DOHH2 (cell line): ENCODE measurements around the gene CAMKK1.
A peak's percentile ranks its signal among the peaks of the same experiment; 100 is the strongest.
"Not testable (repeated sequence)": the region's sequence is repeated elsewhere in the genome, so short reads cannot be mapped to it uniquely, and the experiment has no call there.

Experiments
- H3F3A ChIP-seq: fragments of 200-600 bp; sonication (generic), shearing (Covaris generic); 2 replicates; pipeline ENCODE4 v1.6.0; 2016; ENCODE audit warnings: antibody characterized with exemption, mild to moderate bottlenecking; ENCODE audit not compliant: control insufficient read depth, insufficient read depth
- H3K27ac ChIP-seq: fragments of 200-600 bp; sonication (generic); 2 replicates; pipeline ENCODE4 v1.5.1; 2014; ENCODE audit warnings: low read depth, mild to moderate bottlenecking, low read length, moderate library complexity
- H3K27me3 ChIP-seq: fragments of 200-600 bp; sonication (generic); 2 replicates; pipeline ENCODE4 v1.6.1; 2014; ENCODE audit warnings: mild to moderate bottlenecking, low read length, mixed read lengths; ENCODE audit not compliant: control insufficient read depth
- H3K36me3 ChIP-seq: fragments of 200-600 bp; sonication (generic); 2 replicates; pipeline ENCODE4 v1.6.1; 2014; ENCODE audit warnings: mild to moderate bottlenecking, low read length, moderate library complexity, mixed read lengths; ENCODE audit not compliant: control insufficient read depth
- H3K4me1 ChIP-seq: fragments of 200-600 bp; sonication (generic); 2 replicates; pipeline ENCODE4 v1.6.1; 2014; ENCODE audit warnings: mild to moderate bottlenecking, low read length, mixed read lengths; ENCODE audit not compliant: control insufficient read depth
- H3K4me2 ChIP-seq: fragments of 200-600 bp; sonication (generic); 2 replicates; pipeline ENCODE4 v1.6.0; 2014; ENCODE audit warnings: mild to moderate bottlenecking, low read length, moderate library complexity
- H3K4me3 ChIP-seq: fragments of 200-600 bp; sonication (generic); 2 replicates; pipeline ENCODE4 v1.5.1; 2014; ENCODE audit warnings: mild to moderate bottlenecking, low read length, mixed read lengths
- H3K79me2 ChIP-seq: fragments of 200-600 bp; sonication (generic); 2 replicates; pipeline ENCODE4 v1.6.1; 2014; ENCODE audit warnings: mild to moderate bottlenecking, low read length, mixed read lengths; ENCODE audit not compliant: control insufficient read depth
- H3K9me2 ChIP-seq: fragments of 200-600 bp; sonication (generic); replicated peaks from 2 replicates; pipeline ENCODE4 v1.6.1; 2014; ENCODE audit warnings: mild to moderate bottlenecking, low read length, mixed read lengths; ENCODE audit not compliant: control insufficient read depth
- H3K9me3 ChIP-seq: fragments of 200-600 bp; sonication (generic); 2 replicates; pipeline ENCODE4 v1.6.1; 2014; ENCODE audit warnings: antibody characterized with exemption, low read length, mixed read lengths; ENCODE audit not compliant: control insufficient read depth, insufficient read depth
- H4K20me1 ChIP-seq: fragments of 200-600 bp; sonication (generic); 2 replicates; pipeline ENCODE4 v1.6.0; 2014; ENCODE audit warnings: low read depth, mild to moderate bottlenecking, antibody characterized with exemption, low read length, moderate library complexity; ENCODE audit not compliant: control insufficient read depth, insufficient read depth
- CTCF ChIP-seq: fragments of 200-600 bp; sonication (generic); IDR thresholded peaks from one replicate; pipeline ENCODE4 v1.5.1; 2014; ENCODE audit warnings: antibody characterized with exemption, mild to moderate bottlenecking, low read depth, low read length; ENCODE audit not compliant: poor library complexity, severe bottlenecking
- EZH2phosphoT487 ChIP-seq: fragments of 200-600 bp; sonication (generic); IDR thresholded peaks from 2 replicates; pipeline ENCODE4 v1.6.1; 2017; ENCODE audit warnings: borderline replicate concordance, mild to moderate bottlenecking, antibody characterized with exemption, low read length, moderate library complexity, mixed read lengths

CAMKK1 gene

GRCh38 chr17:3846437-3847164 is 46.3 kb downstream of the CAMKK1 start:
- Histone ChIP-seq H3K4me3 (peak overlapping the region; percentile 52), H3K9me3 (no peaks in the 10 kb centered on the region), H4K20me1 (peaks cover 19% of the 10 kb centered on the region; the same call in 1 of the 2 replicates), H3K79me2 (peaks cover 43% of the 10 kb centered on the region), H3K27ac (no peak overlapping the region), H3K27me3 (no peaks in the 10 kb centered on the region), H3K4me2 (peak overlapping the region; percentile 64), H3K36me3 (peaks cover 35% of the 10 kb centered on the region), H3F3A (no peaks in the 10 kb centered on the region), H3K4me1 (peaks cover 21% of the 10 kb centered on the region), H3K9me2 (no peaks in the 10 kb centered on the region)
- TF ChIP-seq EZH2phosphoT487 (no peak), CTCF (no peak)

- Histone ChIP-seq H3K27ac (peak within 1 kb of the TSS; percentile 49), H3K4me1 (peaks cover 21% of the 10 kb centered on the region), H3K36me3 (peaks cover 42% of the 10 kb centered on the region), H3K9me2 (no peaks in the 10 kb centered on the region), H3K4me2 (peak within 1 kb of the TSS; percentile 78), H3F3A (no peaks in the 10 kb centered on the region), H3K4me3 (peak within 1 kb of the TSS; percentile 86), H3K27me3 (no peaks in the 10 kb centered on the region), H3K9me3 (no peaks in the 10 kb centered on the region), H3K79me2 (peaks cover 47% of the 10 kb centered on the region), H4K20me1 (peaks cover 19% of the 10 kb centered on the region; the same call in 1 of the 2 replicates)
- TF ChIP-seq EZH2phosphoT487 = no peak
- TF ChIP-seq CTCF = peak; percentile 85
Measured at GRCh38 chr17:3845621-3846436, 47.0 kb downstream of the CAMKK1 start, which contains the start of gene NCBP3. NCBP3 (minus strand) TSS chr17:3846246; CDS start chr17:3846223, 23 bp downstream.

GRCh38 chr17:3845291-3845620 is 47.6 kb downstream of the CAMKK1 start:
- H3K27me3 ChIP-seq = no peaks in the 10 kb centered on the region
- peaks cover 52% of the 10 kb centered on the region for H3K79me2 ChIP-seq
- H3K9me2 ChIP-seq = no peaks in the 10 kb centered on the region
- H3K27ac ChIP-seq = no peak overlapping the region
- no peaks in the 10 kb centered on the region for H3K9me3 ChIP-seq
- peaks cover 21% of the 10 kb centered on the region for H3K4me1 ChIP-seq
- peaks cover 19% of the 10 kb centered on the region; the same call in 1 of the 2 replicates for H4K20me1 ChIP-seq
- peak overlapping the region; percentile 78 for H3K4me2 ChIP-seq
- TF ChIP-seq EZH2phosphoT487 (no peak), CTCF (no peak)
- peaks cover 48% of the 10 kb centered on the region for H3K36me3 ChIP-seq
- H3K4me3 ChIP-seq = peak overlapping the region; percentile 86
- H3F3A ChIP-seq = no peaks in the 10 kb centered on the region

DNA sequence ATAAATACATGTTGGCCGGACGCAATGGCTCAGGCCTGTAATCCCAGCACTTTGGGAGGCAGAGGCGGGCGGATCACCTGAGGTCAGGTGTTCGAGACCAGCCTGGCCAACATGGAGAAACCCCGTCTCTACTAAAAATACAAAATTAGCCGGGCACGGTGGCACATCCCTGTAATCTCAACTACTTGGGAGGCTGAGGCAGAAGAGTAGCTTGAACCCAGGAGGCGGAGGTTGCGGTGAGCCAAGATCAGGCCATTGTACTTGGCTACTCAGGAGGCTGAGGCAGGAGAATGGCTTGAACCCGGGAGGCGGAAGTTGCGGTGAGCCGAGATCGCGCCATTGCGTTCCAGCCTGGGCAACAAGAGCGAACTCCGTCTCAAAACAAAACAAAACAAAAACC is 48.3 kb downstream of the CAMKK1 start:
- H3K9me2 ChIP-seq, H3K27me3 ChIP-seq, H3F3A ChIP-seq, H3K9me3 ChIP-seq, H3K27ac ChIP-seq: not testable (repeated sequence)
- Histone ChIP-seq H3K4me3 (peak overlapping the region; percentile 86), H3K4me1 (peaks cover 21% of the 10 kb centered on the region), H3K79me2 (peaks cover 59% of the 10 kb centered on the region), H3K4me2 (peak overlapping the region; percentile 78), H3K36me3 (peaks cover 55% of the 10 kb centered on the region), H4K20me1 (peaks cover 19% of the 10 kb centered on the region; the same call in 1 of the 2 replicates)
